Naive B cell (primary cell): ENCODE measurements around the gene POLR1B. TPM values are rescaled to one million over a fixed set of nuclear protein-coding genes. Genes with fewer than 3 reads are reported as not detected.

ENCODE experiments used
- ATAC-seq, 2 donors: fragments of 150-1000 bp; cut with Tn5 transposase; 2 replicates each; pipeline ENCODE4 v1.10.0; 2021; ENCODE audit warnings: low read depth in 2 of 2, mild to moderate bottlenecking in 2 of 2, moderate library complexity in 2 of 2
- DNase-seq: peaks from one replicate; pipeline ENCODE4 v3.0.0; 2022
- H3K27ac Mint-ChIP-seq, 6 donors: one replicate each; pipeline ENCODE4 v1.8.0; 2020 to 2022; ENCODE audit warnings: mild to moderate bottlenecking in 6 of 6, mixed read lengths in 6 of 6, moderate library complexity in 5 of 6, inconsistent platforms in 2 of 6
- H3K27me3 Mint-ChIP-seq, 3 donors: one replicate each; pipeline ENCODE4 v1.8.0; 2021 to 2022; ENCODE audit warnings: mixed read lengths in 3 of 3, mild to moderate bottlenecking in 1 of 3
- H3K36me3 Mint-ChIP-seq, 2 donors: one replicate each; pipeline ENCODE4 v1.8.0; 2020 to 2022; ENCODE audit warnings: mixed read lengths in 2 of 2, inconsistent platforms in 1 of 2, mild to moderate bottlenecking in 1 of 2
- H3K4me1 Mint-ChIP-seq, 3 donors: one replicate each; pipeline ENCODE4 v1.8.0; 2020 to 2022; ENCODE audit warnings: mixed read lengths in 3 of 3, inconsistent platforms in 1 of 3, mild to moderate bottlenecking in 1 of 3, moderate library complexity in 1 of 3
- H3K4me3 Mint-ChIP-seq, 8 donors: one replicate each; pipeline ENCODE4 v1.8.0; 2020 to 2022; ENCODE audit warnings: mild to moderate bottlenecking in 8 of 8, mixed read lengths in 8 of 8, moderate library complexity in 8 of 8, inconsistent platforms in 2 of 8
- H3K9me3 Mint-ChIP-seq, 7 donors: one replicate each; pipeline ENCODE4 v1.8.0; 2020 to 2022; ENCODE audit warnings: mixed read lengths in 7 of 7, mild to moderate bottlenecking in 5 of 7, inconsistent platforms in 2 of 7, moderate library complexity in 1 of 7
- polyA plus RNA-seq, 6 donors: library from polyadenylated mRNA; unstranded; fragments of 300-500 nt; fragmentation: Illumina TruSeq; gene quantifications; one replicate each; pipeline ENCODE4 v1.2.3, GENCODE V29; 2021; ENCODE audit warnings: low read depth in 6 of 6

The POLR1B gene
- polyA plus RNA-seq, 6 donors from 2014 or later: 15.3 to 25.5 (median 17.5) TPM

DNA sequence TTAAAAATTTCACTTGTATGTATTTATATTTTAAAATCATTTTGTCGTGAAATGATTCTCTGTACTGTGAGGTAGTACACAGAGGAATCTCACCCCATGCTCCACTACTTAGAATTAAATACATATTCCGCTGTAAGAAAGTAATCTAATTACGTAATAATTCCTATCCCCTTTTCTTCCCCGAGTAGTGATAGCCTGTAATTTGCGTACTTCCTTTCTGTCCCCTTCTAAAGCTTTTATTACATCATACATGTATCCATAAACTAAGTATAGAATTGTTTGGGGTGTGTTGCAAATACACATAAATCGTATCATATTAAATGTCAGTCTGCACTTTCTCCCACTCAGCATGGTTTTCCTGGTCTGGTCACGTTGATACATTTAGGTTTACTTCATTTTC, 29.7 kb downstream of the POLR1B start:
- Mint-ChIP-seq H3K27ac (peak overlapping the region in 1 of 6 donors; percentile 3), H3K36me3 (peaks cover 64 to 73% of the 10 kb centered on the region in 2 donors), H3K9me3 (peaks cover 0 to 16% (median 10%) of the 10 kb centered on the region in 7 donors), H3K4me3 (no peak overlapping the region), H3K4me1 (no peaks in the 10 kb centered on the region), H3K27me3 (no peaks in the 10 kb centered on the region)
- DNase-seq (no peak), ATAC-seq (no peak)

DNA sequence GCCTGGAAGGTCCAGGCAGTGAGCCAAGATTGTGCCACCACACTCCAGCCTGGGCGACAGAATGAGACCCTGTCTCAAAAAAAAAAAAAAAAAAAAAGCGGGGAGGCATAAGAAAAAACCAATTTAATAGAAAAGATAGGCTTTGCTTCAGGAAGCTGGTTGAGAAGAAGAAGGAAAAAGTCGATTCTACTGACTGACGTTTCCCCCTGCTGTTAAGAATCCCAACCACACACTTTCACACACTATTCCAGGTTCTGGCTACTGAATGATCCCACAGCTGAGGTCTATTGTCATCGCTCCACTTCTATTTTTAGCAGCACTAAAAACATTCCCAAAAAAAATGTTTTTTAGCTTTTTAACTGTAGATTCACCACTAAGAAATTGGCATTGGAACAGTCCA, 35.5 kb downstream of the POLR1B start:
- Mint-ChIP-seq H3K36me3 (peaks cover 18 to 25% of the 10 kb centered on the region in 2 donors), H3K27me3 (no peaks in the 10 kb centered on the region), H3K4me1 (peaks cover 0 to 5% (median 0%) of the 10 kb centered on the region in 3 donors), H3K9me3 (no peaks in the 10 kb centered on the region), H3K4me3 (no peak overlapping the region), H3K27ac (no peak overlapping the region)
- DNase-seq (no peak), ATAC-seq (no peak)

- no peak for ATAC-seq
- Mint-ChIP-seq H3K27me3 (no peaks in the 10 kb centered on the region), H3K27ac (no peak overlapping the region), H3K4me3 (no peak overlapping the region), H3K9me3 (peaks cover 0 to 5% (median 0%) of the 10 kb centered on the region in 7 donors), H3K36me3 (peaks cover 18 to 25% of the 10 kb centered on the region in 2 donors), H3K4me1 (peaks cover 6 to 20% (median 9%) of the 10 kb centered on the region in 3 donors)
- no peak for DNase-seq
These were observed 37.0 kb downstream of the POLR1B start for GRCh38 chr2:112579241-112579640.

DNA sequence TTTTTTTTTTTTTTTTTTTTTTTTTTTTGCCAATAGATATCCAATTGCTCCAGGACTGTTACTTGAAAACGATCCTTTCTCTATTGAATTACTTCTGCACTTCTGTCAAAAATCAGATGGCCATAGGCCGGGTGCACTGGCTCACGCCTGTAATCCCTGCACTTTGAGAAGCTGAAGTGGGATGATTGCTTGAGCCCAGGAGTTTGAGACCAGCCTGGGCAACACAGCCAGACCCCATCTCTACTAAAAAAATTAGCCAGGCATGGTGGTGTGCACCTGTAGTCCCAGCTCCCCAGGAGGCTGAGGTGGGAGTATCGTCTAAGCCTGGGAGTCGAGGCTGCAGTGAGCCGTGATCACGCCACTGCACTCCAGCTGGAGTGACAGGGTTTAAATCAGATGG, 37.8 kb downstream of the POLR1B start:
- Mint-ChIP-seq H3K36me3 (peaks cover 14 to 21% of the 10 kb centered on the region in 2 donors), H3K27me3 (no peaks in the 10 kb centered on the region), H3K4me1 (peaks cover 13 to 28% (median 17%) of the 10 kb centered on the region in 3 donors), H3K9me3 (peaks cover 0 to 5% (median 0%) of the 10 kb centered on the region in 7 donors), H3K27ac (no peak overlapping the region), H3K4me3 (no peak overlapping the region)
- ATAC-seq: no peak
- no peak for DNase-seq

- peaks cover 0 to 12% of the 10 kb centered on the region in 2 donors for H3K36me3 Mint-ChIP-seq
- H3K9me3 Mint-ChIP-seq: peaks cover 0 to 5% (median 0%) of the 10 kb centered on the region in 7 donors
- H3K4me3 Mint-ChIP-seq: peak overlapping the region in 5 of 8 donors; percentile 9 to 98 (median 50)
- peaks cover 28 to 38% (median 30%) of the 10 kb centered on the region in 3 donors for H3K4me1 Mint-ChIP-seq
- ATAC-seq (peak; percentile 7 to 18), DNase-seq (peak; percentile 57)
- peak overlapping the region in 2 of 6 donors; percentile 29 to 84 for H3K27ac Mint-ChIP-seq
- no peaks in the 10 kb centered on the region for H3K27me3 Mint-ChIP-seq
These were observed 40.1 kb downstream of the POLR1B start for GRCh38 chr2:112582314-112582746.

- Mint-ChIP-seq H3K36me3 (peaks cover 5 to 20% of the 10 kb centered on the region in 2 donors), H3K27me3 (no peaks in the 10 kb centered on the region), H3K4me3 (peak overlapping the region; percentile 91 to 98 (median 96)), H3K9me3 (peaks cover 0 to 5% (median 0%) of the 10 kb centered on the region in 7 donors), H3K27ac (peak overlapping the region; percentile 88 to 99 (median 98)), H3K4me1 (peaks cover 28 to 38% (median 33%) of the 10 kb centered on the region in 3 donors)
- no peak for DNase-seq
- no peak for ATAC-seq
These were observed 41.4 kb downstream of the POLR1B start for GRCh38 chr2:112583497-112584133.

- Mint-ChIP-seq H3K9me3 (peaks cover 0 to 5% (median 0%) of the 10 kb centered on the region in 7 donors), H3K4me3 (peak within 1 kb of the TSS; percentile 91 to 98 (median 96)), H3K4me1 (peaks cover 28 to 38% (median 34%) of the 10 kb centered on the region in 3 donors), H3K27me3 (no peaks in the 10 kb centered on the region), H3K36me3 (peaks cover 5 to 22% of the 10 kb centered on the region in 2 donors), H3K27ac (peak within 1 kb of the TSS; percentile 88 to 99 (median 98))
- DNase-seq (peak; percentile 94), ATAC-seq (peak; percentile 86 to 90)
These were observed 42.0 kb downstream of the POLR1B start, which contains the start of gene CHCHD5 for GRCh38 chr2:112584134-112584890. TSS of gene CHCHD5 (plus strand) at chr2:112584609. CDS start at chr2:112584648, 39 bp downstream.

DNA sequence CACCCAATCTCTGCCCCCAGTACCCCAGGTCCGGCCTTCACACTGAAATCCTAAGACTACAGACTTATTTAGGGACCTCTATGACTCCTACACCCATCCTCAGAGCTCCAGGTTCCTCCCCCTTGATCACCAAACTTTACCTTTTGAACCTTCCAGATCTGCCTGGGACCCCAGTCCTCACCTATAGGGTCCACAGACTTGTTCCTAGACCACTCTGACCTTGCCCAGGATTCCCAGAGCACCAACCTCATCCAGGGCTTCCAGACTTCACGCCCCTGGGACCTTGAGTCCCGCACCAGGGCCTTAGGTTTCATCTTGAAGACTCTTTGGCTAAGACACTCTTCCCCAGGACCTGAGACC, 42.6 kb downstream of the POLR1B start:
- ATAC-seq: no peak
- Mint-ChIP-seq H3K27me3 (no peaks in the 10 kb centered on the region), H3K27ac (peak overlapping the region; percentile 88 to 99 (median 98)), H3K9me3 (peaks cover 0 to 5% (median 0%) of the 10 kb centered on the region in 7 donors), H3K4me3 (peak overlapping the region; percentile 91 to 98 (median 96)), H3K36me3 (peaks cover 5 to 22% of the 10 kb centered on the region in 2 donors), H3K4me1 (peaks cover 28 to 38% (median 34%) of the 10 kb centered on the region in 3 donors)
- DNase-seq: no peak

DNA sequence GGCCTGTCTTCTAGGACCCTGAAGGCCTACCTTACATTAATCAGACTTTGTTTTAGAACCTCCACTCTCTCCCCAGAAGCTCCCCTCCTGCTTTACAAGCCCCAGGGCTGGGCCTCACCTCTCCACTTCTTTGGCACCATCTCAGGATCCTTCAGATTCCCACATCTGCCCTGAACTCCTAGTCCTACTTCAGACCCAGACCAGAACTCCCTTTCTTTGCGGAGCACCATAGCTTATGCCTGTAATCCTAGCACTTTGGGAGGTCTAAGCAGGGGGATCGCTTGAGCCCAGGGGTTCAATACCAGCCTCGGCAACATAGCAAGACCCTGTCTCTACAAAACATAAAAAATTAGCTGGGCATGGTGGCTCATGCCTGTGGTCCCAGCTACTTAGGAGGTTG, 43.1 kb downstream of the POLR1B start:
- Mint-ChIP-seq H3K27ac (peak overlapping the region in 4 of 6 donors; percentile 83 to 99 (median 97)), H3K27me3 (no peaks in the 10 kb centered on the region), H3K4me3 (peak overlapping the region; percentile 91 to 98 (median 96)), H3K9me3 (peaks cover 0 to 5% (median 0%) of the 10 kb centered on the region in 7 donors), H3K36me3 (peaks cover 5 to 22% of the 10 kb centered on the region in 2 donors), H3K4me1 (peaks cover 28 to 38% (median 34%) of the 10 kb centered on the region in 3 donors)
- no peak for DNase-seq
- ATAC-seq: no peak

- ATAC-seq (no peak), DNase-seq (no peak)
- H3K27ac Mint-ChIP-seq: peak overlapping the region in 2 of 6 donors; percentile 73 to 96
- peaks cover 28 to 38% (median 34%) of the 10 kb centered on the region in 3 donors for H3K4me1 Mint-ChIP-seq
- peak overlapping the region in 7 of 8 donors; percentile 29 to 98 (median 80) for H3K4me3 Mint-ChIP-seq
- H3K36me3 Mint-ChIP-seq: peaks cover 5 to 22% of the 10 kb centered on the region in 2 donors
- no peaks in the 10 kb centered on the region for H3K27me3 Mint-ChIP-seq
- H3K9me3 Mint-ChIP-seq: peaks cover 0 to 5% (median 0%) of the 10 kb centered on the region in 7 donors
These were observed 43.7 kb downstream of the POLR1B start for GRCh38 chr2:112585873-112586464.

DNA sequence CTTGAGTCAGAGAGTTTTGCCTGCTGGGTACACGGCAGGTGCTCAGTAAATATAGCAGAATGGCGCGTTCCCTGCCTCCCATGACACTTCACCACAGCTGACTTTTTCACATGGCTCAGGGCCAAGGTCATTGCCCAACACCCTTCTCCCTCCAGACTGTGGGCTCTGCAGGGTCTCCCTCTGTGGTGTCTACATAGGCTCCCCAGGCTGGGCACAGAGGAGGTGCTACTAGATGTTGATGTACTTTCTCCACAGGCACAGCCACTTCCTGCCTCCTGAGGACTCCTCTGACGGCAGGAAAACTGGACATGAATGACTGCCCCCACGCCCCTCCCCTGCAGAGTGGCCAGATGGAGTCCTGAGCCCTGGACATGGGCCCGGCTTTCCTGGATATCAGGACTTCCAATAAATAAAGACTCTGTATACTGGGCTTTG, 46.4 kb downstream of the POLR1B start:
- peak overlapping the region in 3 of 6 donors; percentile 79 to 86 (median 83) for H3K27ac Mint-ChIP-seq
- ATAC-seq: no peak
- H3K36me3 Mint-ChIP-seq: peaks cover 9 to 27% of the 10 kb centered on the region in 2 donors
- H3K9me3 Mint-ChIP-seq: peaks cover 0 to 2% (median 0%) of the 10 kb centered on the region in 7 donors
- no peak for DNase-seq
- H3K4me3 Mint-ChIP-seq: peak overlapping the region in 1 of 8 donors; percentile 76
- peaks cover 24 to 31% (median 24%) of the 10 kb centered on the region in 3 donors for H3K4me1 Mint-ChIP-seq
- H3K27me3 Mint-ChIP-seq: no peaks in the 10 kb centered on the region

- Mint-ChIP-seq H3K36me3 (peaks cover 14 to 27% of the 10 kb centered on the region in 2 donors), H3K9me3 (no peaks in the 10 kb centered on the region), H3K27ac (no peak overlapping the region), H3K4me3 (no peak overlapping the region), H3K4me1 (peaks cover 3 to 11% (median 8%) of the 10 kb centered on the region in 3 donors), H3K27me3 (no peaks in the 10 kb centered on the region)
- no peak for DNase-seq
- no peak for ATAC-seq
These were observed 49.1 kb downstream of the POLR1B start for GRCh38 chr2:112591413-112591812.

DNA sequence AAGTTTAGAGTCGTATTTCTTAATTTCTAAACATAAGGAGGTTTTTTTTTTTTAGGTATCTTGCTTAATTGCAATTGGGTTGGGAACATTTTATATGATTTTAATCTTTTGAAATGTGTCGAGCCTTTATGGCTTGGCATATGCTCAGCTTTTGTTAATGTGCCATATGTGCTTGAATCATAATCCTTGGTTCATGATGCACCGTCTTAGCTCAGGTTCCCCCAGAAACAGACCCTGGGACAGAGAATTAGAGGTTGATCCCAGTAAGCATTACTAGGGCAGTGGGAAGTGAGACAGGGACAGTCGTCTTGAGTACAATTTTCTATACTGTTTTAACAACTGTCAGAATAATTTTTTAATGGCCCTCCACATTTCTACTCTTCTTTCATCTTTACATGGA, 51.5 kb downstream of the POLR1B start:
- H3K4me1 Mint-ChIP-seq: no peaks in the 10 kb centered on the region
- peak overlapping the region in 1 of 6 donors; percentile 77 for H3K27ac Mint-ChIP-seq
- DNase-seq (no peak), ATAC-seq (no peak)
- H3K36me3 Mint-ChIP-seq: peaks cover 8 to 9% of the 10 kb centered on the region in 2 donors
- H3K4me3 Mint-ChIP-seq: no peak overlapping the region
- H3K9me3 Mint-ChIP-seq: no peaks in the 10 kb centered on the region
- H3K27me3 Mint-ChIP-seq: no peaks in the 10 kb centered on the region
